Subcutaneous abdominal adipose tissue (tissue), 5 donors: ENCODE results near the gene IGF2BP1.
"Not testable (repeated sequence)": the region's sequence is repeated elsewhere in the genome, so short reads cannot be mapped to it uniquely, and the experiment has no call there.

Source experiments
- H3K27ac ChIP-seq: one replicate; pipeline ENCODE4 v1.7.0; 2013; ENCODE audit warnings: low read depth, mild to moderate bottlenecking, inconsistent platforms, low read length, moderate library complexity
- H3K27me3 ChIP-seq, 5 donors: one replicate each; pipeline ENCODE4 v1.7.0; 2013; ENCODE audit warnings: low read length in 5 of 5, inconsistent platforms in 1 of 5; ENCODE audit not compliant: control insufficient read depth in 5 of 5, insufficient read depth in 4 of 5
- H3K36me3 ChIP-seq, 5 donors: one replicate each; pipeline ENCODE4 v1.7.0; 2013; ENCODE audit warnings: low read length in 5 of 5; ENCODE audit not compliant: control insufficient read depth in 5 of 5, insufficient read depth in 5 of 5
- H3K4me1 ChIP-seq, 5 donors: one replicate each; pipeline ENCODE4 v1.7.0; 2013; ENCODE audit warnings: low read length in 5 of 5, mild to moderate bottlenecking in 3 of 5, moderate library complexity in 1 of 5; ENCODE audit not compliant: control insufficient read depth in 5 of 5, insufficient read depth in 5 of 5
- H3K4me3 ChIP-seq, 5 donors: one replicate each; pipeline ENCODE4 v1.7.0; 2013; ENCODE audit warnings: low read length in 5 of 5, low read depth in 1 of 5
- H3K9ac ChIP-seq, 5 donors: one replicate each; pipeline ENCODE4 v1.7.0; 2013; ENCODE audit warnings: low read length in 5 of 5, mild to moderate bottlenecking in 4 of 5, moderate library complexity in 3 of 5
- H3K9me3 ChIP-seq, 5 donors: one replicate each; pipeline ENCODE4 v1.7.0; 2013; ENCODE audit warnings: low read length in 5 of 5; ENCODE audit not compliant: control insufficient read depth in 5 of 5
- donor health status: healthy.
- donor health status: healthy.
- donor health status: healthy.
- donor health status: healthy.
- donor health status: healthy.

The IGF2BP1 gene

DNA sequence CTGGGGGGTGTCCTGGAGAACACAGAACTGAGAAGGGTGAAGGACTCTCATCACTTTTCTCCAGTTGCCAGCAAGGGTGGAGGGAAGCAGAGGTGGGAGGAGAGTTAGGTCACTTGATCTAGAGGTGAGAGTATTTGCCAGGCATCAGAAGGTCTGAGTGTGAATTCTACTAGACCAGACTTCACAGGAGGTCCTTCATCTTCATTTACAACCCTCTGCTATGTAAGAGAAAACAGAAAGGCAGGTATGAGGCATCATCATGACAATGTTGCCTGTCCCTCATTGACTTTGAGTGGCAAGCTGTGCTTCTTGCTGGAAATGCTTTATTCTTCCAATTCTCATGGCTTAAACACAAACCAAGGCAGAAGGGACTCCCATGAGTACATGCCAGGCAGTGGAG lies 89.5 kb downstream of the IGF2BP1 start:
- Histone ChIP-seq H3K9ac (no peak overlapping the region), H3K4me3 (no peak overlapping the region), H3K4me1 (no peaks in the 10 kb centered on the region), H3K9me3 (no peaks in the 10 kb centered on the region), H3K36me3 (no peaks in the 10 kb centered on the region), H3K27ac (no peak overlapping the region), H3K27me3 (peaks cover 0 to 13% (median 9%) of the 10 kb centered on the region in 5 donors)

DNA sequence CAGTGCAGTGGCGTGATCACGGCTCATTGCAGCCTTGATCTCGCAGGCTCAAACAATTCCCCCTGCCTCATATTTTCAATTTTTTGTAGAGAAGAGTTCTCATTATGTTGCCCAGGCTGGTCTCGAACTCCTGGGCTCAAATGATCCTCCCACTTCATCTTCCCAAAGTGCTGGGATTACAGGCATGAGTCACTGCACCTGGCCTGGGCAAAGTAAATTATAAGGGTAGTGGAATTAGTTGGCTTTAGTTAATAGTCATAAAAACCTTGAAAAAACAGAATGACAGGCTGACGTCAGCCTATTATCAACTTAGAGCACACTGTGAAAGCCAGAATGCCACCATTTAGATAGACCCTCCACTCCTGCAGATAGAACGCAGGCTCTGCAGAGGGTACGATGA lies 91.9 kb downstream of the IGF2BP1 start:
- Histone ChIP-seq H3K27ac (no peak overlapping the region), H3K9ac (no peak overlapping the region), H3K4me3 (no peak overlapping the region), H3K9me3 (no peaks in the 10 kb centered on the region), H3K4me1 (no peaks in the 10 kb centered on the region), H3K27me3 (peaks cover 0 to 17% (median 9%) of the 10 kb centered on the region in 5 donors), H3K36me3 (no peaks in the 10 kb centered on the region)

- H3K27ac ChIP-seq = no peak overlapping the region
- no peak overlapping the region for H3K4me3 ChIP-seq
- peaks cover 0 to 15% (median 9%) of the 10 kb centered on the region in 5 donors for H3K27me3 ChIP-seq
- H3K4me1 ChIP-seq = no peaks in the 10 kb centered on the region
- no peak overlapping the region for H3K9ac ChIP-seq
- H3K36me3 ChIP-seq = no peaks in the 10 kb centered on the region
- no peaks in the 10 kb centered on the region for H3K9me3 ChIP-seq
Observed at GRCh38 chr17:49090878-49091594, 93.9 kb downstream of the IGF2BP1 start.

GRCh38 chr17:49093131-49093530 lies 95.9 kb downstream of the IGF2BP1 start:
- Histone ChIP-seq H3K4me1 (no peaks in the 10 kb centered on the region), H3K36me3 (no peaks in the 10 kb centered on the region), H3K4me3 (no peak overlapping the region), H3K27ac (no peak overlapping the region), H3K9me3 (no peaks in the 10 kb centered on the region), H3K9ac (no peak overlapping the region), H3K27me3 (peaks cover 0 to 7% (median 4%) of the 10 kb centered on the region in 5 donors)

DNA sequence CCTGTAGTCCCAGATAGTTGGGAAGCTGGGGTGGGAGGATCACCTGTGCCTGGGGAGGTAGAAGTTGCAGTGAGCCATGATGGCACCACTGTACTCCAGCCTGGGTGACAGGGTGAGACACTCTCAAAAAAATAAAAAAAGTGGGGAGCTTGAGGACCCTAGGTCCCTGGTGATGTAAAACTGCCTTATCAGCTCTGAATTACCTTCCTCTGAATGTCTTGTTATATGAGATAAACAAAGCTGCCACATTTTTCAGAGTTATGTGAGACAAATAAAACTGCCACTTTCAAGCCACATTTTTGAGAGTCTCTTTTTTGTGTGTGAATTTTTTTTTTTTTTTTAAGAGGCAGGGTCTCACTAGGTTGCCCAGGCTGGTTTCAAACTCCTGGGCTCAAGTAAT lies 103.4 kb downstream of the IGF2BP1 start:
- H3K4me1 ChIP-seq = no peaks in the 10 kb centered on the region

GRCh38 chr17:49101054-49101534 lies 103.9 kb downstream of the IGF2BP1 start:
- H3K36me3 ChIP-seq = no peaks in the 10 kb centered on the region
- H3K9me3 ChIP-seq = no peaks in the 10 kb centered on the region
- no peaks in the 10 kb centered on the region for H3K4me1 ChIP-seq
- no peak overlapping the region for H3K27ac ChIP-seq
- no peak overlapping the region for H3K9ac ChIP-seq
- H3K4me3 ChIP-seq = no peak overlapping the region
- H3K27me3 ChIP-seq = peaks cover 0 to 10% (median 3%) of the 10 kb centered on the region in 5 donors

More for the DNA sequence above, 103.4 kb downstream of the IGF2BP1 start:
- no peaks in the 10 kb centered on the region for H3K36me3 ChIP-seq
- H3K9ac ChIP-seq = no peak overlapping the region
- no peak overlapping the region for H3K27ac ChIP-seq
- no peaks in the 10 kb centered on the region for H3K9me3 ChIP-seq
- peaks cover 0 to 10% (median 3%) of the 10 kb centered on the region in 5 donors for H3K27me3 ChIP-seq
- no peak overlapping the region for H3K4me3 ChIP-seq

- not testable (repeated sequence) for H3K9me3 ChIP-seq, H3K4me1 ChIP-seq, H3K9ac ChIP-seq, H3K27me3 ChIP-seq, H3K27ac ChIP-seq, H3K36me3 ChIP-seq, H3K4me3 ChIP-seq
Observed at GRCh38 chr17:49103360-49103759, 106.2 kb downstream of the IGF2BP1 start.

DNA sequence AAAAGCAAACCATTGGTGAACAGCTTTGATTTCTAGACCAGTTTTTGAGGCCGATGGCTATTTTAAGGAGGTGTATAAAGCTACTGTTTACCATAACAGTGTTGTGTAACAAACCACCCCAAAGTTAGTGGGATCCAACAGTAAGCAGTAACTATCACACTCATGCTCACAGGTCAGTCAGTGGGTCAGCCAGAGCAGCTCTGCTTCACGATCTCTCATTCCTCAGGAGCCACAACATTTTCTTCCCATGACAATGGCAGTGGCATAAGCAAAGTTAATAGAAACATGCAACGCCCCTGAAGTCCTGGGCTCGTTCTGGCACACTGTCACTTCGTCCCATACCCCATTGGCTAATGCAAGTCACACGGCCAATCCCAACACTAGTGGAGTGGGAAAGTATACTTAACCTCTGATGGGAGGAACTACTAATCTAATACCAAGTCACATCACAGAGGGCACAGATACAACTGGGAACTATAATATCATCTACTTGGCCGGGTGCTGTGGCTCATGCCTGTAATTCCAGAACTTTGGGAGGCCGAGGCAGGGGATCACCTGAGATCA lies 107.4 kb downstream of the IGF2BP1 start:
- Histone ChIP-seq H3K27ac (no peak overlapping the region), H3K9me3 (no peaks in the 10 kb centered on the region)

More for the DNA sequence above, 107.4 kb downstream of the IGF2BP1 start:
- H3K27me3 ChIP-seq = peaks cover 0 to 7% (median 3%) of the 10 kb centered on the region in 5 donors
- no peak overlapping the region for H3K4me3 ChIP-seq
- no peak overlapping the region for H3K9ac ChIP-seq
- H3K4me1 ChIP-seq = no peaks in the 10 kb centered on the region
- H3K36me3 ChIP-seq = no peaks in the 10 kb centered on the region
